OCI-LY1 (cell line): ENCODE data around the gene CRYBB3.

Experiments
- H2AFZ ChIP-seq: fragments of 200-600 bp; sonication (generic), shearing (Covaris generic); 2 replicates; pipeline ENCODE4 v1.6.0; 2014; ENCODE audit warnings: antibody characterized with exemption, mild to moderate bottlenecking, low read length
- H3F3A ChIP-seq: fragments of 200-600 bp; sonication (generic), shearing (Covaris generic); 2 replicates; pipeline ENCODE4 v1.6.0; 2014; ENCODE audit warnings: mild to moderate bottlenecking, antibody characterized with exemption, low read length, moderate library complexity; ENCODE audit not compliant: insufficient read depth
- H3K27ac ChIP-seq: fragments of 200-600 bp; sonication (generic); 2 replicates; pipeline ENCODE4 v1.5.1; 2014; ENCODE audit warnings: low read length, mixed run types, mild to moderate bottlenecking, low read depth; ENCODE audit not compliant: poor library complexity, severe bottlenecking
- H3K27me3 ChIP-seq: fragments of 200-600 bp; sonication (generic); 2 replicates; pipeline ENCODE4 v1.6.0; 2014; ENCODE audit warnings: antibody characterized with exemption, mild to moderate bottlenecking, low read length, moderate library complexity; ENCODE audit not compliant: insufficient read depth
- H3K36me3 ChIP-seq: fragments of 200-600 bp; sonication (generic); 2 replicates; pipeline ENCODE4 v1.6.1; 2014; ENCODE audit warnings: mild to moderate bottlenecking, antibody characterized with exemption, low read length, moderate library complexity, mixed read lengths; ENCODE audit not compliant: insufficient read depth
- H3K4me1 ChIP-seq: fragments of 200-600 bp; sonication (generic); 2 replicates; pipeline ENCODE4 v1.5.1; 2014; ENCODE audit warnings: mild to moderate bottlenecking, low read length, moderate library complexity; ENCODE audit not compliant: insufficient read depth, severe bottlenecking
- H3K4me2 ChIP-seq: fragments of 200-600 bp; sonication (generic), shearing (Covaris generic); 2 replicates; pipeline ENCODE4 v1.6.1; 2014; ENCODE audit warnings: low read length
- H3K4me3 ChIP-seq: fragments of 200-600 bp; sonication (generic); 2 replicates; pipeline ENCODE4 v1.5.1; 2014; ENCODE audit warnings: low read length, low read depth, mild to moderate bottlenecking, mixed read lengths; ENCODE audit not compliant: poor library complexity, severe bottlenecking
- H3K79me2 ChIP-seq: fragments of 200-600 bp; shearing (Covaris generic); 2 replicates; pipeline ENCODE4 v1.6.1; 2016; ENCODE audit warnings: mixed run types, low read length, mixed read lengths; ENCODE audit not compliant: insufficient read depth
- H3K9ac ChIP-seq: fragments of 200-600 bp; sonication (generic), shearing (Covaris generic); 2 replicates; pipeline ENCODE4 v1.6.1; 2014; ENCODE audit warnings: mild to moderate bottlenecking, low read length, mixed read lengths
- H3K9me2 ChIP-seq: fragments of 200-600 bp; sonication (generic), shearing (Covaris generic); 2 replicates; pipeline ENCODE4 v1.6.1; 2014; ENCODE audit warnings: low read depth, mild to moderate bottlenecking, low read length, mixed read lengths
- H3K9me3 ChIP-seq: fragments of 200-600 bp; shearing (Covaris generic); 2 replicates; pipeline ENCODE4 v1.6.1; 2014; ENCODE audit warnings: low read length, mixed read lengths
- H4K20me1 ChIP-seq: fragments of 200-600 bp; sonication (generic), shearing (Covaris generic); 2 replicates; pipeline ENCODE4 v1.6.0; 2016; ENCODE audit warnings: mild to moderate bottlenecking, low read length; ENCODE audit not compliant: insufficient read depth
- EZH2 ChIP-seq: fragments of 200-600 bp; sonication (generic), shearing (Covaris generic); IDR thresholded peaks from 2 replicates; pipeline ENCODE4 v1.8.0; 2017; ENCODE audit warnings: borderline replicate concordance, mixed run types, mild to moderate bottlenecking, antibody characterized with exemption, low read length, moderate library complexity, mixed read lengths
- TF ChIP-seq, protein P1 (sequence below): fragments of 200-600 bp; sonication (generic), shearing (Covaris generic); IDR thresholded peaks from 2 replicates; pipeline ENCODE4 v1.5.1; 2017; ENCODE audit warnings: mild to moderate bottlenecking, antibody characterized with exemption, low read length, moderate library complexity, mixed read lengths

The CRYBB3 gene

GRCh38 chr22:25208328-25208727 is 8.7 kb downstream of the CRYBB3 start:
- H3K9me2 ChIP-seq = no peaks in the 10 kb centered on the region

GRCh38 chr22:25208743-25209505 is 9.3 kb downstream of the CRYBB3 start:
- no peaks in the 10 kb centered on the region for H4K20me1 ChIP-seq
- no peak for TF ChIP-seq EZH2
- TF ChIP-seq, protein P1, sequence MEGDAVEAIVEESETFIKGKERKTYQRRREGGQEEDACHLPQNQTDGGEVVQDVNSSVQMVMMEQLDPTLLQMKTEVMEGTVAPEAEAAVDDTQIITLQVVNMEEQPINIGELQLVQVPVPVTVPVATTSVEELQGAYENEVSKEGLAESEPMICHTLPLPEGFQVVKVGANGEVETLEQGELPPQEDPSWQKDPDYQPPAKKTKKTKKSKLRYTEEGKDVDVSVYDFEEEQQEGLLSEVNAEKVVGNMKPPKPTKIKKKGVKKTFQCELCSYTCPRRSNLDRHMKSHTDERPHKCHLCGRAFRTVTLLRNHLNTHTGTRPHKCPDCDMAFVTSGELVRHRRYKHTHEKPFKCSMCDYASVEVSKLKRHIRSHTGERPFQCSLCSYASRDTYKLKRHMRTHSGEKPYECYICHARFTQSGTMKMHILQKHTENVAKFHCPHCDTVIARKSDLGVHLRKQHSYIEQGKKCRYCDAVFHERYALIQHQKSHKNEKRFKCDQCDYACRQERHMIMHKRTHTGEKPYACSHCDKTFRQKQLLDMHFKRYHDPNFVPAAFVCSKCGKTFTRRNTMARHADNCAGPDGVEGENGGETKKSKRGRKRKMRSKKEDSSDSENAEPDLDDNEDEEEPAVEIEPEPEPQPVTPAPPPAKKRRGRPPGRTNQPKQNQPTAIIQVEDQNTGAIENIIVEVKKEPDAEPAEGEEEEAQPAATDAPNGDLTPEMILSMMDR = no peak
- no peaks in the 10 kb centered on the region for H3K79me2 ChIP-seq
- H3K9ac ChIP-seq = no peak overlapping the region
- H3K27ac ChIP-seq = no peak overlapping the region
- no peak overlapping the region for H3K4me2 ChIP-seq
- H3F3A ChIP-seq = no peaks in the 10 kb centered on the region
- H3K27me3 ChIP-seq = no peaks in the 10 kb centered on the region
- no peaks in the 10 kb centered on the region for H3K4me1 ChIP-seq
- H3K9me2 ChIP-seq = no peaks in the 10 kb centered on the region
- no peak overlapping the region for H3K4me3 ChIP-seq
- no peak overlapping the region for H2AFZ ChIP-seq
- H3K36me3 ChIP-seq = no peaks in the 10 kb centered on the region
- H3K9me3 ChIP-seq = no peaks in the 10 kb centered on the region

More at GRCh38 chr22:25208328-25208727, 8.7 kb downstream of the CRYBB3 start:
- Histone ChIP-seq H3K9me3 (no peaks in the 10 kb centered on the region), H4K20me1 (no peaks in the 10 kb centered on the region), H3K79me2 (no peaks in the 10 kb centered on the region), H2AFZ (no peak overlapping the region), H3K27ac (no peak overlapping the region), H3K9ac (no peak overlapping the region), H3K27me3 (no peaks in the 10 kb centered on the region), H3K4me3 (no peak overlapping the region), H3K4me2 (no peak overlapping the region), H3F3A (no peaks in the 10 kb centered on the region), H3K4me1 (no peaks in the 10 kb centered on the region), H3K36me3 (no peaks in the 10 kb centered on the region)
- TF ChIP-seq EZH2 = no peak
- TF ChIP-seq, protein P1 = no peak

- TF ChIP-seq EZH2 = no peak
- TF ChIP-seq, protein P1 = no peak
- no peaks in the 10 kb centered on the region for H3K79me2 ChIP-seq
Measured at GRCh38 chr22:25210793-25211192, 11.1 kb downstream of the CRYBB3 start.

More at GRCh38 chr22:25210793-25211192, 11.1 kb downstream of the CRYBB3 start:
- H3K27me3 ChIP-seq = no peaks in the 10 kb centered on the region
- H3K27ac ChIP-seq = no peak overlapping the region
- H3K4me1 ChIP-seq = no peaks in the 10 kb centered on the region
- H2AFZ ChIP-seq = no peak overlapping the region
- no peaks in the 10 kb centered on the region for H3K36me3 ChIP-seq
- H3K4me3 ChIP-seq = no peak overlapping the region
- H3K9me2 ChIP-seq = no peaks in the 10 kb centered on the region
- H3K9me3 ChIP-seq = no peaks in the 10 kb centered on the region
- H4K20me1 ChIP-seq = no peaks in the 10 kb centered on the region
- no peak overlapping the region for H3K9ac ChIP-seq
- H3F3A ChIP-seq = no peaks in the 10 kb centered on the region
- no peak overlapping the region for H3K4me2 ChIP-seq
